PC-3 (cell line): ENCODE measurements around the gene FBXO17. TPM values are rescaled to one million over a fixed set of nuclear protein-coding genes. Genes with fewer than 3 reads are reported as not detected.

Experiments
- ATAC-seq: fragments of 200-7000 bp; cut with Tn5 transposase; 2 replicates; pipeline ENCODE4 v1.9.1; 2020; ENCODE audit warnings: mild to moderate bottlenecking, moderate library complexity
- BruUV-seq: library from RNA; stranded (reverse); fragments of 400-500 nt; replicated peaks from 2 replicates; lab custom pipeline; 2021; lab: Mats Ljungman, UMichigan
- CTCF ChIA-PET: fragments of 300-600 bp; sonication (Branson Sonifier 250); formaldehyde crosslinking; loops from one replicate; lab custom pipeline; 2022; ENCODE audit warnings: antibody characterized with exemption; lab: Charles Lee
- POLR2A ChIA-PET: fragments of 300-600 bp; sonication (Branson Sonifier 250); formaldehyde crosslinking; loops from one replicate; lab custom pipeline; 2022; ENCODE audit warnings: antibody characterized with exemption; ENCODE audit not compliant: unreplicated experiment; lab: Charles Lee
- DNase-seq: peaks from one replicate; pipeline ENCODE4 v3.0.0-alpha.2; 2015
- H2AFZ ChIP-seq: fragments of 300-600 bp; sonication (generic); 2 replicates; pipeline ENCODE4 v1.6.0; 2016; ENCODE audit warnings: antibody characterized with exemption, low read length
- H3F3A ChIP-seq: fragments of 300-600 bp; sonication (generic); one replicate; pipeline ENCODE4 v1.6.0; 2017; ENCODE audit warnings: antibody characterized with exemption, low read length, control low read depth, mild to moderate bottlenecking; ENCODE audit not compliant: unreplicated experiment
- H3K27ac ChIP-seq: fragments of 300-600 bp; sonication (generic); 2 replicates; pipeline ENCODE4 v1.5.1; 2016; ENCODE audit warnings: mild to moderate bottlenecking, low read length
- H3K27me3 ChIP-seq: fragments of 300-600 bp; sonication (generic); 2 replicates; pipeline ENCODE4 v1.6.1; 2016; ENCODE audit warnings: low read length, mixed read lengths
- H3K36me3 ChIP-seq: fragments of 300-600 bp; sonication (generic); 2 replicates; pipeline ENCODE4 v1.6.1; 2016; ENCODE audit warnings: low read depth, mixed run types, low read length, mixed read lengths
- H3K4me1 ChIP-seq: fragments of 300-600 bp; sonication (generic); 2 replicates; pipeline ENCODE4 v1.5.1; 2016; ENCODE audit warnings: low read length; ENCODE audit not compliant: insufficient read depth
- H3K4me2 ChIP-seq: fragments of 300-600 bp; sonication (generic); 2 replicates; pipeline ENCODE4 v1.6.0; 2016; ENCODE audit warnings: low read length
- H3K4me3 ChIP-seq: fragments of 300-600 bp; sonication (generic); 2 replicates; pipeline ENCODE4 v1.5.1; 2016; ENCODE audit warnings: mild to moderate bottlenecking, low read length, mixed read lengths
- H3K79me2 ChIP-seq: fragments of 300-600 bp; sonication (generic); 2 replicates; pipeline ENCODE4 v1.6.1; 2017; ENCODE audit warnings: low read length, mixed read lengths
- H3K9ac ChIP-seq: fragments of 300-600 bp; sonication (generic); 2 replicates; pipeline ENCODE4 v1.6.0; 2016; ENCODE audit warnings: mild to moderate bottlenecking, low read length
- H3K9me2 ChIP-seq: fragments of 300-600 bp; sonication (generic); replicated peaks from 2 replicates; pipeline ENCODE4 v1.6.1; 2016; ENCODE audit warnings: mixed run types, low read length, mixed read lengths
- H3K9me3 ChIP-seq: fragments of 300-600 bp; sonication (generic); 2 replicates; pipeline ENCODE4 v1.6.1; 2016; ENCODE audit warnings: low read length, mixed read lengths
- H4K20me1 ChIP-seq: fragments of 300-600 bp; sonication (generic); 2 replicates; pipeline ENCODE4 v1.6.1; 2016; ENCODE audit warnings: low read length, mixed read lengths
- EZH2 ChIP-seq: fragments of 300-600 bp; sonication (generic); IDR thresholded peaks from one replicate; pipeline ENCODE4 v1.6.1; 2017; ENCODE audit warnings: antibody characterized with exemption, mild to moderate bottlenecking, low read length; ENCODE audit not compliant: unreplicated experiment
- EZH2phosphoT487 ChIP-seq: fragments of 300-600 bp; sonication (generic); IDR thresholded peaks from 2 replicates; pipeline ENCODE4 v1.6.1; 2018; ENCODE audit warnings: mild to moderate bottlenecking, antibody characterized with exemption, low read length, borderline replicate concordance
- intact Hi-C: fragments of 100-400 bp; cut with micrococcal nuclease; formaldehyde crosslinking; loops from 2 replicates; pipeline ENCODE4 v1.9.0; 2023
- total RNA-seq: library from RNA; depleted of rRNA; stranded (reverse); fragments of >200 nt; gene quantifications from 2 replicates; pipeline ENCODE4 v1.2.3, GENCODE V29; 2014
- TF ChIP-seq, protein P1 (sequence below): fragments of 300-600 bp; sonication (generic); conservative IDR thresholded peaks from 2 replicates; pipeline ENCODE4 v1.5.1; 2017; ENCODE audit warnings: antibody characterized with exemption, low read depth, mild to moderate bottlenecking, low read length

The FBXO17 gene
- total RNA-seq, 1 experiment from 2014 or later: not detected

DNA sequence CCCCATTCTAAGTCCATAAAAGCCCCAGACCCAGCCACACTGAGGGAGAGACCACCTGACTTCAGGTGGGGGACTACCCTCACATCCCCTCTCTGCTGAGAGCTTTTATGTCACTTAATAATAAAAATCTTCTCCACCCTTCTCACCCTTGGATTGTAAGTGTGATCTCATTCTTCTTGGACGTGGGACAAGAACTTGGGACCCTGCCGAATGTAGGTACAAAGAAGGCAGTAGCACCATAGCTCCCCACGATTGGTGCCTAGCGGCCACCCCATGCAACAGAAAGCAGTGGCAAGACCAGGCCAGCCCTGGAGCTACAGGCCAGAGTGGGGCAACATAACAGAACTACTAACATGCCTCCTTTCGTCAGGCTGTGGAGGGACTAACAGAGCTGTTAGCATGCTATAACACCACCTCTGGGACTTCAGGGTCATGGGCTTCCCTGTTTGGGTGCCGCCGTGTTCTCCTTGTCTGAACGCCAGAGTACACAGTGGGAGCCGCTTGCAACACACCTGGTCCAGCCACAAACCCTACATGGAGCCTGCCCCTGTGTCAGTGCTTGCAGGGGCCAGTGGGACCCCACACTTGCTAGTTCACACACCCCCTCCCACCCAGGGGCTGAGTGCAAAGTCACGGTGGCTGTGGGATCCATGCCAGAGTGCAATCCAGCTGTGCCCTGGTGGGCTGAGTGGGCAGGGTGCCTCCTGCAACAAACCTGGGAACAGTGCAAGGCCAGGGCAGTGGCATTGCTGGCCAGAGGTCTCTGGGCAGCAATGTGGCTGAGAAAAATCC lies 5.2 kb upstream of the FBXO17 start:
- no peaks in the 10 kb centered on the region for H4K20me1 ChIP-seq
- H3K9me3 ChIP-seq: no peaks in the 10 kb centered on the region
- intact Hi-C loops: no loop called here
- H2AFZ ChIP-seq: no peak overlapping the region
- POLR2A ChIA-PET: no interaction called here
- no peaks in the 10 kb centered on the region for H3F3A ChIP-seq
- no peaks in the 10 kb centered on the region for H3K79me2 ChIP-seq
- no peak overlapping the region for H3K4me2 ChIP-seq
- no peaks in the 10 kb centered on the region for H3K27me3 ChIP-seq
- H3K9me2 ChIP-seq: no peaks in the 10 kb centered on the region
- BruUV-seq: no TSS peak
- H3K4me1 ChIP-seq: no peaks in the 10 kb centered on the region
- no peak for ATAC-seq
- no peak for DNase-seq
- TF ChIP-seq EZH2phosphoT487 (no peak), EZH2 (no peak)
- TF ChIP-seq, protein P1, sequence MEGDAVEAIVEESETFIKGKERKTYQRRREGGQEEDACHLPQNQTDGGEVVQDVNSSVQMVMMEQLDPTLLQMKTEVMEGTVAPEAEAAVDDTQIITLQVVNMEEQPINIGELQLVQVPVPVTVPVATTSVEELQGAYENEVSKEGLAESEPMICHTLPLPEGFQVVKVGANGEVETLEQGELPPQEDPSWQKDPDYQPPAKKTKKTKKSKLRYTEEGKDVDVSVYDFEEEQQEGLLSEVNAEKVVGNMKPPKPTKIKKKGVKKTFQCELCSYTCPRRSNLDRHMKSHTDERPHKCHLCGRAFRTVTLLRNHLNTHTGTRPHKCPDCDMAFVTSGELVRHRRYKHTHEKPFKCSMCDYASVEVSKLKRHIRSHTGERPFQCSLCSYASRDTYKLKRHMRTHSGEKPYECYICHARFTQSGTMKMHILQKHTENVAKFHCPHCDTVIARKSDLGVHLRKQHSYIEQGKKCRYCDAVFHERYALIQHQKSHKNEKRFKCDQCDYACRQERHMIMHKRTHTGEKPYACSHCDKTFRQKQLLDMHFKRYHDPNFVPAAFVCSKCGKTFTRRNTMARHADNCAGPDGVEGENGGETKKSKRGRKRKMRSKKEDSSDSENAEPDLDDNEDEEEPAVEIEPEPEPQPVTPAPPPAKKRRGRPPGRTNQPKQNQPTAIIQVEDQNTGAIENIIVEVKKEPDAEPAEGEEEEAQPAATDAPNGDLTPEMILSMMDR: no peak
- no peak overlapping the region for H3K27ac ChIP-seq
- H3K4me3 ChIP-seq: no peak overlapping the region
- H3K9ac ChIP-seq: no peak overlapping the region
- no peaks in the 10 kb centered on the region for H3K36me3 ChIP-seq
- CTCF ChIA-PET: no interaction called here

DNA sequence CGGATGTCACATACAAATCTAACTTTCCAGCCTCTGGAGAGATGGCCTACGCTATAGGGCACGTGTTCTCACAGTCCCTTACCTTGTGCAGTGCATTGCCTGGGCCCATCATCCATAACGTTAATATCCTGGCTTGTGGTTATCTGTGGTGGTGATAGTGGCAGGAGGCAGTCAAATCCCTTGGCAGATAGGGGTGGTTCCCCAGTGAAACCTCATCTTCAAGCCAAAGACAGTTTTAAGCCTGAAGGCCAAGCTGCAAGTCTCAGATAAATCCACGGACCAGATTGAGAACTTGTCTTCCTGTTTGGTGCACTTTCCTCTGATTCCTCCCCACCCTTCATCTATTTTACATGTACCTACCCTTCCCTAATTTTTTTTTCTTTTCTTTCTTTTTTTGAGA lies 4.3 kb upstream of the FBXO17 start:
- H3F3A ChIP-seq: no peaks in the 10 kb centered on the region
- no peaks in the 10 kb centered on the region for H3K9me2 ChIP-seq
- no peaks in the 10 kb centered on the region for H3K4me1 ChIP-seq
- H2AFZ ChIP-seq: no peak overlapping the region
- H3K9me3 ChIP-seq: no peaks in the 10 kb centered on the region
- H3K4me2 ChIP-seq: no peak overlapping the region
- H3K36me3 ChIP-seq: no peaks in the 10 kb centered on the region
- no peak overlapping the region for H3K4me3 ChIP-seq
- no peaks in the 10 kb centered on the region for H4K20me1 ChIP-seq
- no peak overlapping the region for H3K27ac ChIP-seq
- no peak for ATAC-seq
- ChIA-PET CTCF (no interaction called here), POLR2A (no interaction called here)
- no TSS peak for BruUV-seq
- no peak overlapping the region for H3K9ac ChIP-seq
- no peak for TF ChIP-seq EZH2phosphoT487
- TF ChIP-seq, protein P1: no peak
- no peak for TF ChIP-seq EZH2
- H3K27me3 ChIP-seq: no peaks in the 10 kb centered on the region
- DNase-seq: no peak
- H3K79me2 ChIP-seq: no peaks in the 10 kb centered on the region
- intact Hi-C loops: no loop called here

DNA sequence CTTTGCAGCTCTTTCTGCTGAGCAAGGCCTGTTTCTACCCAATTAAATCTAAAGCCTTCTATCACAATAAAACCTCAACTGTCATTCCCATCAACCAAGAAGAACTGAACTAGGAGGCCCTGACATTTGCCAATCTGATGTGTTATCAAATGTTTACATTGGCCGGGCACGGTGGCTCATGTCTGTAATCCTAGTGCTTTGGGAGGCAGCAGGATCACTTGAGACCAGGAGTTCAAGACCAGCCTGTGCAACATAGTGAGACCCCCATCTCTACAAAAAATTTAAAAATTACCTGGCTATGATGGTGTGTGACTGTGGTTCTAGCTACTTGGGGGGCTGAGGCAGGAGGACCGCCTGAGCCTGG lies 2.8 kb upstream of the FBXO17 start:
- Histone ChIP-seq H3K4me3 (no peak overlapping the region), H3K9ac (no peak overlapping the region), H3K36me3 (no peaks in the 10 kb centered on the region), H3K79me2 (no peaks in the 10 kb centered on the region), H2AFZ (no peak overlapping the region), H3F3A (no peaks in the 10 kb centered on the region), H3K4me1 (no peaks in the 10 kb centered on the region), H3K27ac (no peak overlapping the region), H3K9me3 (no peaks in the 10 kb centered on the region), H3K4me2 (no peak overlapping the region), H3K27me3 (no peaks in the 10 kb centered on the region), H4K20me1 (no peaks in the 10 kb centered on the region), H3K9me2 (no peaks in the 10 kb centered on the region)
- ATAC-seq (no peak), DNase-seq (no peak)
- TF ChIP-seq, protein P1: no peak
- no peak for TF ChIP-seq EZH2
- TF ChIP-seq EZH2phosphoT487: no peak
- intact Hi-C loops: no loop called here
- POLR2A ChIA-PET: no interaction called here
- no TSS peak for BruUV-seq
- CTCF ChIA-PET: no interaction called here
